PFSK-1 (cell line): ENCODE measurements around the gene KCTD5.

Source experiments
- FOXP2 ChIP-seq: optimal IDR thresholded peaks from 2 replicates; pipeline ENCODE3; 2011; ENCODE audit warnings: borderline replicate concordance, control low read depth, inconsistent platforms; ENCODE audit not compliant: insufficient read depth; ENCODE audit errors: extremely low read length, extremely low read depth
- POLR2AphosphoS5 ChIP-seq: IDR thresholded peaks from 2 replicates; pipeline ENCODE4 v1.6.1; 2012; ENCODE audit warnings: low read depth, mild to moderate bottlenecking, control low read depth, low read length, moderate library complexity
- REST ChIP-seq, 2 experiments: IDR thresholded peaks; 2 replicates each; pipeline versions ENCODE4 v1.6.1 to v1.8.0; 2011 to 2012; ENCODE audit warnings: low read depth in 2 of 2, low read length in 2 of 2, control low read depth in 1 of 2, inconsistent platforms in 1 of 2, mild to moderate bottlenecking in 1 of 2, moderate library complexity in 1 of 2; ENCODE audit not compliant: insufficient read depth in 1 of 2
- SIN3A ChIP-seq: IDR thresholded peaks from 2 replicates; pipeline ENCODE4 v1.6.1; 2012; ENCODE audit warnings: mild to moderate bottlenecking, low read length, moderate library complexity, borderline replicate concordance; ENCODE audit not compliant: insufficient read depth
- TAF1 ChIP-seq: IDR thresholded peaks from 2 replicates; pipeline ENCODE4 v1.6.1; 2012; ENCODE audit warnings: low read length, control low read depth, borderline replicate concordance; ENCODE audit not compliant: insufficient read depth

- TF ChIP-seq SIN3A (no peak), TAF1 (no peak), REST (IDR thresholded peaks at IDR 0.05; ENCODE audit: insufficient read depth in 1 of 2, low read depth in 2 of 2, low read length in 2 of 2) (no peak), POLR2AphosphoS5 (no peak), FOXP2 (no peak)
These were observed 18.9 kb downstream of the KCTD5 start for GRCh38 chr16:2701272-2701671.
